Naive B cell (primary cell): ENCODE data around the gene MYBPC3. TPM values are rescaled to one million over a fixed set of nuclear protein-coding genes. Genes with fewer than 3 reads are reported as not detected.

Experiments used
- ATAC-seq, 2 donors: fragments of 150-1000 bp; cut with Tn5 transposase; 2 replicates each; pipeline ENCODE4 v1.10.0; 2021; ENCODE audit warnings: low read depth in 2 of 2, mild to moderate bottlenecking in 2 of 2, moderate library complexity in 2 of 2
- DNase-seq: peaks from one replicate; pipeline ENCODE4 v3.0.0; 2022
- H3K27ac Mint-ChIP-seq, 6 donors: one replicate each; pipeline ENCODE4 v1.8.0; 2020 to 2022; ENCODE audit warnings: mild to moderate bottlenecking in 6 of 6, mixed read lengths in 6 of 6, moderate library complexity in 5 of 6, inconsistent platforms in 2 of 6
- H3K27me3 Mint-ChIP-seq, 3 donors: one replicate each; pipeline ENCODE4 v1.8.0; 2021 to 2022; ENCODE audit warnings: mixed read lengths in 3 of 3, mild to moderate bottlenecking in 1 of 3
- H3K36me3 Mint-ChIP-seq, 2 donors: one replicate each; pipeline ENCODE4 v1.8.0; 2020 to 2022; ENCODE audit warnings: mixed read lengths in 2 of 2, inconsistent platforms in 1 of 2, mild to moderate bottlenecking in 1 of 2
- H3K4me1 Mint-ChIP-seq, 3 donors: one replicate each; pipeline ENCODE4 v1.8.0; 2020 to 2022; ENCODE audit warnings: mixed read lengths in 3 of 3, inconsistent platforms in 1 of 3, mild to moderate bottlenecking in 1 of 3, moderate library complexity in 1 of 3
- H3K4me3 Mint-ChIP-seq, 8 donors: one replicate each; pipeline ENCODE4 v1.8.0; 2020 to 2022; ENCODE audit warnings: mild to moderate bottlenecking in 8 of 8, mixed read lengths in 8 of 8, moderate library complexity in 8 of 8, inconsistent platforms in 2 of 8
- H3K9me3 Mint-ChIP-seq, 7 donors: one replicate each; pipeline ENCODE4 v1.8.0; 2020 to 2022; ENCODE audit warnings: mixed read lengths in 7 of 7, mild to moderate bottlenecking in 5 of 7, inconsistent platforms in 2 of 7, moderate library complexity in 1 of 7
- polyA plus RNA-seq, 6 donors: library from polyadenylated mRNA; unstranded; fragments of 300-500 nt; fragmentation: Illumina TruSeq; gene quantifications; one replicate each; pipeline ENCODE4 v1.2.3, GENCODE V29; 2021; ENCODE audit warnings: low read depth in 6 of 6

Gene MYBPC3
- polyA plus RNA-seq, 6 donors from 2014 or later = not detected

DNA sequence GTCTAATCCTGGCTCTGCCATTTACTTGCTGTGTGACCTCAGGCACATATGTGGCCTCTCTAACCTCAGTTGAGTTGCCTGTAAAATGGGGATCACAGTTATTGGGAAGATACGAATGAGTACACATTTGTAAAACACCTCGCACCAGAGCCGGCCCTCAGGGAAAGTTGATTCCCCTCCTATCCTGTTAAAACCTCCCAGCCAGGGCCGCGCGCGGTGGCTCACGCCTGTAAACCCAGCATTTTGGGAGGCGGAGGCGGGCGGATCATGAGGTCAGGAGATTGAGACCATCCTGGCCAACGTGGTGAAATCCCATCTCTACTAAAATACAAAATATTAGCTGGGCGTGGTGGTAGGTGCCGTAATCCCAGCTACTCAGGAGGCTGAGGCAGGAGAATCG is 7.8 kb upstream of the MYBPC3 start:
- Mint-ChIP-seq H3K27ac (peak overlapping the region in 2 of 6 donors; percentile 56 to 92), H3K9me3 (no peaks in the 10 kb centered on the region), H3K4me3 (peak overlapping the region in 1 of 8 donors; percentile 51), H3K36me3 (no peaks in the 10 kb centered on the region), H3K4me1 (peaks cover 27 to 42% (median 27%) of the 10 kb centered on the region in 3 donors), H3K27me3 (no peaks in the 10 kb centered on the region)
- ATAC-seq (no peak), DNase-seq (no peak)

DNA sequence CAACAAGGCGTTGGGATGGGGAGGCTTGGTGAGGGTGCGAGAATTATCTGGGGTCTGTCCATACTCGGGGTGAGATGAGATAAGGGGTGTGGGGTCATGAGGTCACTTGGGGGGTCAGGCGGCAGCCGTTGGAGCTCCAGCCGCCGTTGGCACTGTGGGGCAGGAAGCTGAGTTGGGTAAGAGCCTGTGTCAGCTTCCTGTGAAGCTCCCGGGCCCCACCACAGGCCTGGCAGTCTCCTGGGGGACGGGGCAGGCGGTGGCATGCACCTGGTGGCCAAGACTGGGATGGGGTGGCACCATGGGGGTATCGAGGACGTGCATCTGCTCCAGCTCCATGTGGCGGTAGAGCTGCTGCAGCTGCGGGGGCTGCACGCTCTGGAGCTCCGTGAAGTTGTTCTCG is 7.1 kb upstream of the MYBPC3 start:
- H3K4me1 Mint-ChIP-seq = peaks cover 23 to 35% (median 26%) of the 10 kb centered on the region in 3 donors
- no peaks in the 10 kb centered on the region for H3K27me3 Mint-ChIP-seq
- H3K4me3 Mint-ChIP-seq = peak overlapping the region in 3 of 8 donors; percentile 10 to 49 (median 33)
- no peak for DNase-seq
- ATAC-seq = no peak
- peak overlapping the region in 5 of 6 donors; percentile 6 to 92 (median 70) for H3K27ac Mint-ChIP-seq
- no peaks in the 10 kb centered on the region for H3K9me3 Mint-ChIP-seq
- peaks cover 0 to 1% of the 10 kb centered on the region in 2 donors for H3K36me3 Mint-ChIP-seq

DNA sequence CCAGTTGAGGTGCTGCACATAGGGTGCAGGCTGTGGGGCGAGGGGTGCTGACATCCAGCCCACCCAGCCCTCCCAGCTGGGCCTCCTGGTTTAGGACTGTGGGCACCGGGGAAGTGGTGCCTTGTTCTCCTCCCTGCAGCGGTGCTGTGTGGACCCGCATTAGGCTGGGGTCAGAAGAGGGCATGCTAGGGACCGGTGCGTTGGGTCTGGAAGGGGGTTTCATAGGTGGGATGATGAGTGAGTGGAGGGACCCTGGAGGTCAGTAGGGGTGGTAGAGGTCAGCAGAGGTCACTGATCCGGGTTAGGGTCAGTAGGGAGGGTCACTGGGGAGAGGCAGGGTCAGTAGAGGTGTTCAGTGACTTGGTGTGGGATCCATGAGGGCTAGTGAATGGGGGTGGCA is 6.7 kb upstream of the MYBPC3 start:
- no peaks in the 10 kb centered on the region for H3K9me3 Mint-ChIP-seq
- no peak for DNase-seq
- H3K27me3 Mint-ChIP-seq = no peaks in the 10 kb centered on the region
- ATAC-seq = no peak
- H3K4me1 Mint-ChIP-seq = peaks cover 19 to 31% (median 22%) of the 10 kb centered on the region in 3 donors
- peak overlapping the region in 3 of 6 donors; percentile 14 to 92 (median 81) for H3K27ac Mint-ChIP-seq
- peak overlapping the region in 3 of 8 donors; percentile 10 to 49 (median 33) for H3K4me3 Mint-ChIP-seq
- peaks cover 0 to 5% of the 10 kb centered on the region in 2 donors for H3K36me3 Mint-ChIP-seq

DNA sequence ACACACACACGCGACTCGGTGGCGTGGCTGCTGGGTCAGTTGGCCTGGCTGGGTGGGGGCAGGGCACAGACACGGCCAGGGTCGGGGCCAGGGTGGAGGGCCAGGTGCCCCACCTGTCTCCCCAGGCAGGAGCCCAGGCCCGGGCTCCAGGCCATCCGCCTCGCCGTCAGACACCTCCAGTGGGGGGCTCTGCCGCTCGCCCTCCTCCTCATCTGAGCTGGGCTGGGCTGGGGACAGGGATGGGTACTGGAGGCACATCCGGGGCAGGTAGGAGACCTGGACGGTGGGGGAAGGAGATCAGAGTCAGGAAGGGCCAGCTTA is 6.2 kb upstream of the MYBPC3 start:
- ATAC-seq (no peak), DNase-seq (no peak)
- no peaks in the 10 kb centered on the region for H3K27me3 Mint-ChIP-seq
- H3K36me3 Mint-ChIP-seq = peaks cover 0 to 6% of the 10 kb centered on the region in 2 donors
- no peaks in the 10 kb centered on the region for H3K9me3 Mint-ChIP-seq
- no peak overlapping the region for H3K4me3 Mint-ChIP-seq
- H3K4me1 Mint-ChIP-seq = peaks cover 19 to 30% (median 21%) of the 10 kb centered on the region in 3 donors
- H3K27ac Mint-ChIP-seq = no peak overlapping the region

DNA sequence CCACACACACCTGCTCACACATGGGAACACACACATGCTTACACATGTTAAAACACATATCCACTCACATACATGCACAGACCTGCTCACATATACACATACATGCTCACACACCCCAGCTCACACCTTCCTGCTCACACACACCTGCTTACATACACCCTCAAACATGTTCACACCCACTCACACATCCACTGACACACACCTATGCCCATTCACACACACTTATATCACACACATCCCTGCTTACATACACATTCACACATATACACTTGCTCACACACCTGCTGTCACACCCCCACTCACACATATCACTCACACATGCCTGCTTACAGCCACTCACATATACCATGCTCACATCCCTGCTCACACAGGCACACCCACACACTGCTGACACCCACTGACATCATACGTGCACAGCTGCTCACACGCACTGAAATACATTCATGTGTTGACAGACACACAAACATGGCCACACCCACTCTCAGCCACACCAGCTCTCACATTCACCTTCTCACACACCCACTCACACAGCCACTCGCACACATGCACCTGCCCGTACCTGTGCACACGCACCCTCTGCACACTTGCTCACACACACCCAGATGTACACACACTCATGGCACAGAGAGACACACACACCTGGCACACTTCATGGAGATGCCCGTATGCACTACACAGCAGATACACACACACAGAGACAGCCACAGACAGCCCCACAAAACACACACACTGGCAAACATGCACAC is 5.7 kb upstream of the MYBPC3 start:
- DNase-seq (no peak), ATAC-seq (no peak)
- H3K4me3 Mint-ChIP-seq = no peak overlapping the region
- peaks cover 0 to 6% of the 10 kb centered on the region in 2 donors for H3K36me3 Mint-ChIP-seq
- H3K4me1 Mint-ChIP-seq = peaks cover 19 to 30% (median 21%) of the 10 kb centered on the region in 3 donors
- H3K27ac Mint-ChIP-seq = no peak overlapping the region
- no peaks in the 10 kb centered on the region for H3K27me3 Mint-ChIP-seq
- H3K9me3 Mint-ChIP-seq = no peaks in the 10 kb centered on the region

DNA sequence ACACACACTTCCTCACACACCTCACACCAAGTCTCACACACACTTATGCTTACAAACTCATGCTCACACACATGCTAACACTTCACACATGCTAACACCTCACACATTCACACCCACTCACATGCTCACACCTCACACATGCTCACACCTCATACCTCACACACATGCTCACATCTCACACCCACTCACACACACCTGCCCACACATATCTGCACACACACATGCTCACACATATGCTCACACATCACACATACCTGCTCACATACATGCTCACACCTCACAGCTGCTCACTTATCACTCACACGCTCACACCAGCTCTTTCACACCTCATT is 4.5 kb upstream of the MYBPC3 start:
- ATAC-seq (no peak), DNase-seq (no peak)
- Mint-ChIP-seq H3K27ac (no peak overlapping the region), H3K4me3 (no peak overlapping the region), H3K4me1 (peaks cover 19 to 26% (median 21%) of the 10 kb centered on the region in 3 donors), H3K9me3 (no peaks in the 10 kb centered on the region), H3K27me3 (no peaks in the 10 kb centered on the region), H3K36me3 (peaks cover 0 to 6% of the 10 kb centered on the region in 2 donors)

DNA sequence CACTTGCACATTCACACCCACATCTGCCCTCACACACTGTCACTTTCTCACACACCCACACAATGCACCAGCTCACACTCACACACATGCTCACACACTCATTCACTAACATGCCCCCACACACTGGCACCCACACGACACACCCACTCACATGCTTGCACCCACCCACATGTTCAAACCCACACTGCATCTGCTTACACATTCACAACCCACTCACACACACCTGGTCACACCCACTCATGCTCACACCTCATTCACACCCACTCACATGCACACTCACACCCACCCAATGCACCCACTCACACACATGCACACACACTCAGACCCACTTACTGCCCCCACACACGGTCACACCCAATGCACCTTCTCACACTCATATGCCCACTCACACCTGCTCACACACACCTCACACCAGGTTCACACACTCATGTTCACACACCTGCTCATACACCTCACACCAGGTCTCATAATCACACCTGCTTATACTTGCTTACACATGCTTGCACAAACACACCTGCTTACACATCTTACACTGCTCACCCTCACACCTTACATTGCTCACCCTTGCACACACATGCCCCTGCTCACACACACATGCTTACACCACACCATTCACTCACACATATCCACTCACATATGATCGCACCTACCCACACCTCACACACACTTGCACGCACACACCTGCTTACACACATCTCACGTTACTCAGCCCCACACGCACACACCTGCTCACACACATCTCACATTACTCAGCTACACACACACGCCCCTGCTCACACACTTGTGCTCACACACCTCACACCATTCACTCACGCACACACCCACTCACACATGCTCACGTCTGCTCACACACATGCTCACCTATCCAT is 3.9 kb upstream of the MYBPC3 start:
- DNase-seq (no peak), ATAC-seq (no peak)
- no peaks in the 10 kb centered on the region for H3K9me3 Mint-ChIP-seq
- no peaks in the 10 kb centered on the region for H3K27me3 Mint-ChIP-seq
- no peak overlapping the region for H3K4me3 Mint-ChIP-seq
- no peak overlapping the region for H3K27ac Mint-ChIP-seq
- peaks cover 15 to 20% (median 17%) of the 10 kb centered on the region in 3 donors for H3K4me1 Mint-ChIP-seq
- peaks cover 0 to 6% of the 10 kb centered on the region in 2 donors for H3K36me3 Mint-ChIP-seq

DNA sequence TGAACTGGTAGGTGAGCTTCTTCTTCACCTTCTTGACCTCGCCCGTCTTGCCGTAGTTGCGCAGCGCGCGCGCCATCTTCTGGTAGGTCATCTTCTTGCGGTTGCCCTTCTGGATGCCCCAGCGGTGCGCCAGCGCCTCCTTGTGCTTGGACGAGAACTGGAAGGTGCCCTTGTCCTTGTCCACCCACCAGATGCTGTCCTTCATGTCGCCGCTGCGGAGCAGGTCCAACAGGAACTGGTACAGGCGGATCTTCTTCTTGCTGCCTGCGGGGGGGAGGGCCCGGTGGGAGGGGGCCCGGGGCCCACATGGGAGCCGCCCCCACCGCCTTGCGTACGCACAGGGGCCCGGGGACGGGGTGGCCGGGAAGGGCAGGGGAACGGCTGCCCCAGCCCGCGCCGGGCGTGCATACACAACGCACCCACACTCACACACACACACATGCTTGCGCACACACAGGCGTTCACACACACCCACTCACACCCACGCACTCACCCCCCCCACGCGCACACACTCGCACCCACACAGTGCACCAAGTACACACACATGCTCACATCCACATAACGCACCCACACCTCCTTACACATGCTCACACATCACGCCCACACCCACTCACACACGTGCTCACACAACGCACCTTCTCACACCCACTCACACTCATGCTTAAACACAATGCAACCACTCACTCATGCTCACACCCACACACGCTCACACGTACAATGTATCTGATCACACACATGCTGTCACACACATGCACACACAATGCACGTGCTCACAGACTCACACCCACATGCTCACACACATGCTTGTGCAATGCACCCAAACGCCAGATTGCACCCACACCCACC is 3.0 kb upstream of the MYBPC3 start:
- ATAC-seq = no peak
- Mint-ChIP-seq H3K4me3 (no peak overlapping the region), H3K27me3 (no peaks in the 10 kb centered on the region), H3K27ac (no peak overlapping the region), H3K9me3 (no peaks in the 10 kb centered on the region), H3K4me1 (peaks cover 14 to 16% (median 15%) of the 10 kb centered on the region in 3 donors), H3K36me3 (peaks cover 0 to 6% of the 10 kb centered on the region in 2 donors)
- no peak for DNase-seq

DNA sequence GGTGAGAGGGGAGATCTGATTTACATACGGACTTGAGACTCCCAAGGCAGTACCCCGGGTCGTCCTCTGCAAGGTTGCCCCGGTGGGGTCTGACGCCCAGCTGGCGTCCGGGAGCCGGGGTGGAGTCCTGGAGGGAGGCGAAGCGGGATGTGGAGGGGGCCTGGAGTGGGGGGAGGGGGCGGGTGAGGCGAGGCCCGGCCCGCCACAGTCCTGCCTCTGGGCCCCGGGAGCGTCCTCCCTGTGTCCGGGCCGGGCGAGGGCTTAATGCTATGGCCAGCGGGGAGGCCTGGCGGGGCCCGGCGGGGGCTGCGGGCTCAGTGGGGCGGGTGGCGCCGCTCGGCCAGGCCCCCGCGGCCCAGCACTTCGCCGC is 2.4 kb upstream of the MYBPC3 start:
- H3K36me3 Mint-ChIP-seq = peaks cover 0 to 6% of the 10 kb centered on the region in 2 donors
- no peak overlapping the region for H3K27ac Mint-ChIP-seq
- no peaks in the 10 kb centered on the region for H3K27me3 Mint-ChIP-seq
- peaks cover 8 to 15% (median 13%) of the 10 kb centered on the region in 3 donors for H3K4me1 Mint-ChIP-seq
- no peak for ATAC-seq
- no peak overlapping the region for H3K4me3 Mint-ChIP-seq
- no peak for DNase-seq
- no peaks in the 10 kb centered on the region for H3K9me3 Mint-ChIP-seq

DNA sequence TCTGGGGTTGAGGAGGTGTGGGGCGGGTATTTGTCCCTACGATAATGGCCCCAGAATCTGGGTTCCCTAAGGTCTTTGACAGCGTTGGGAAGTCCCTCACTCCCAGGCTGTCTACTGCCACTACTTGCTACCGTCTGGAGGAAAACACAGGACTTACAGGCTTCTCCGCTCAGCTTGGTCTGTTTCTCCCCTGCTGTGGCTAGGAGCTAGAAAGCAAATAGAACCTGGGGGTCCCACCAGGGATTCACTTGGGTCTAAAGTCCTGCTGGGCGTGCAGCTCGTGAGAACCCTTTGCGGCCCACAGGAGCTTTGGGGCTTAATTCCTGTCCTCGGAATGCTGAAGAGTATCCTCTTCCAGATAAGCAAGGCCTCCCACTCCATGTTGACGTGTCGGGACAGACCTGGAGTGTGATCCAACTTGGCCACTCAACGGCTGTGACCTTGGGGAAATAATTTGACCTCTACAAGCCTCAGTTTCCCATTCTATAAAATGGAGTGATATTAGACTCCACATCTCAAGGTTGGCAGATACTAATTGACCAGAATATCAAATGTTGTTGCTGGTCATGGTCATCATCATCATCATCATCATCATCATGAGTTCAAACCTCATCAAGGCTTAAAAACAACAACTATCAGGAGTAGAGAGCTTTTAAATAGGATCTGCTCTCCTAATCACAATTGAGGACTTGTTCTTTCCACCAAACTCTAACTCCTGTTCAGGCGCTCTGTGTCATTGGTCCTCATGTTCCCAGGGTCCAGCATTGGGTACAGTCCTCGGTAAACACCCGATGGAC is 1.7 kb upstream of the MYBPC3 start:
- ATAC-seq (no peak), DNase-seq (no peak)
- H3K36me3 Mint-ChIP-seq = peaks cover 0 to 6% of the 10 kb centered on the region in 2 donors
- no peak overlapping the region for H3K27ac Mint-ChIP-seq
- no peaks in the 10 kb centered on the region for H3K27me3 Mint-ChIP-seq
- no peak overlapping the region for H3K4me3 Mint-ChIP-seq
- peaks cover under 1 to 8% (median 6%) of the 10 kb centered on the region in 3 donors for H3K4me1 Mint-ChIP-seq
- no peaks in the 10 kb centered on the region for H3K9me3 Mint-ChIP-seq

DNA sequence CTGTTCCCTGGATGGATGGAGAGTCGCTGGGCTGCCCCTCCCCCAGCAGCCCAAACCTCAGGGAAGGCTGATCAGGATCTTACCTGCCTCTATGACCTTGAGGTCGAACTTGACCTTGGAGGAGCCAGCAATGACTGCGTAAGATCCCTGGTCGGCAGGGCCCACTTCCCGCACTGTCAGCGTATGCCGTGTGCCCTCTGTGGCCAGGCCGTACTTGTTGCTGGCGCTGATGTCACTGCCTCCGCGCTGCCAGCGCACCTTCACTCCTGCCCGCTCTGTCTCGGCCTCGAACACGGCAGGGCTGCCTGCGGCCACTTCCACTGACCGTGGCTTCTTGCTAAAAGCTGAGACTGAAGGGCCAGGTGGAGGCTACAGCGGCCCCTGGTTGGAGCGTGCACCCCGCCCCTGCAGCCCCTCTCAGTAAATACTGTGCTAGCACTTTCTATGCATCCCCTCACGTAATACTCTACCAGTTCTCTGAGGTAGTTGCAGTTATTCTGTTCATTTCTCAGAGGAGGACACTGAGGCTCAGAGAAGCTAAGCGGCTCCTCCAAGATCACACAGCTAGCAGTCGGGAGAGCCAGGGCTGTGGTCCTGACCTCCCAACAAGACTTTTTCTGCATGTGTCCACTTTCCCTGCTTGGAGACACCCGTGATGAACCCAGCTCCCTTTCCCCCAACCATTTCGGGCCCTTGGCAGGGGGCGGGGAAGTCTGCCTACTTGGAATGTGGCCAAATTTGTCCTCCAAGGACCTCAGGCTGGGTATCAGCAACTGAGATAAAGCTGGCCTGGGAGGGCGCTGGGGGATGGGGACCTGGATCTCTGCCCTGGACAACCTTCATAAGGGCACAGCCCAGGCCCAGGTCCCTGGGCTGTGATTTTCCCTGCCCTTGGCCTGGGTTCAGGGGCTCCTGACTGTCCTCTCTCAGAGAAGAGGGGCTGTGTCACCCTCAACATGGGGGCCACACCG is 1.1 kb downstream of the MYBPC3 start:
- DNase-seq = no peak
- H3K27ac Mint-ChIP-seq = peak overlapping the region in 2 of 6 donors; percentile 10 to 47
- no peak for ATAC-seq
- H3K4me1 Mint-ChIP-seq = peaks cover 0 to 4% (median 4%) of the 10 kb centered on the region in 3 donors
- no peak overlapping the region for H3K4me3 Mint-ChIP-seq
- H3K27me3 Mint-ChIP-seq = no peaks in the 10 kb centered on the region
- H3K9me3 Mint-ChIP-seq = no peaks in the 10 kb centered on the region
- H3K36me3 Mint-ChIP-seq = peaks cover 0 to 6% of the 10 kb centered on the region in 2 donors

DNA sequence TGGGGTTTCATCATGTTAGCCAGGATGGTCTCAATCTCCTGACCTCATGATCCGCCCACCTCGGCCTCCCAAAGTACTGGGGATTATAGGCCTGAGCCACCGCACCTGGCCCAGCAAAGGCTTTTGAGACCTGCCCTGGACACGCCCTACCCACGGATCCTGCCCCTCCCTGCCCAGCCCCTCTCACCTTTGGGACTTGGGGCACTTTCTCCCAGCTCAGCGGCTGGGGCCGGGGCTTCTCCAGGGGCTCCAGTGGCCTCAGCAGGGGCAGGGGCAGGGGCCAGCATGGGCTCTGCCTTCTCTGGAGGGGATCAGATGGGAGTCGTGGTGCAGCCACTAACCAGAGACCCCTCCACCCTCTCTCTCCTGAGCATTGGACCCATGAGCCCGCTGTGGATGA is 2.2 kb downstream of the MYBPC3 start:
- DNase-seq = no peak
- H3K36me3 Mint-ChIP-seq = peaks cover 0 to 6% of the 10 kb centered on the region in 2 donors
- H3K9me3 Mint-ChIP-seq = no peaks in the 10 kb centered on the region
- peak overlapping the region in 1 of 6 donors; percentile 47 for H3K27ac Mint-ChIP-seq
- ATAC-seq = no peak
- peaks cover 0 to 4% (median 4%) of the 10 kb centered on the region in 3 donors for H3K4me1 Mint-ChIP-seq
- no peak overlapping the region for H3K4me3 Mint-ChIP-seq
- H3K27me3 Mint-ChIP-seq = no peaks in the 10 kb centered on the region
